ENCODE measurements around the gene TET3. TPM values are rescaled to one million over a fixed set of nuclear protein-coding genes. Genes with fewer than 3 reads are reported as not detected.

Gene TET3
- total RNA-seq, 2 experiments from 2014 or later, result 12.7 to 13.7 TPM

DNA sequence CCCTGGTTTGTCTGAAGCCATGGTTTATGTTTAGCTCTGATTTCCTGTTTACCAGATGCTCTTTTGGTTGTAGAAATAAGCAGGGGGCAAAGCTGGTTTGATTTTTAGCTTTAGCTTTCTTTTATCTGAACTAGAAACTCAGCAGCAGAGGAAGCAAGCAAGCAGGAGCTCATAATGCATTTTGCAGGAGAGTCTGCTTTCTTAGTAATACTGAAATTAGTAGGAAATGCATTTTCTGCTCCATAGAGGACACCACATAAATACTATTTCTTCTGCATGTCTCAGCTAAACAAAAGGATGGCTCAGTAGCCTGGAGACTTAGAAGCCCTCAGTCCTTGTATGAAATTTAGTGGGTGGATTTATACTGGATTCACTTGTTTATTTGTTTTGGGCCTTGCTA lies 34.9 kb upstream of the TET3 start:
- Mint-ChIP-seq H3K4me1 (peaks cover 43% of the 10 kb centered on the region), H3K36me3 (peaks cover 56% of the 10 kb centered on the region), H3K9me3 (ENCODE audit: low read depth) (no peaks in the 10 kb centered on the region), H3K27ac (no peak overlapping the region), H3K4me3 (no peak overlapping the region), H3K27me3 (no peaks in the 10 kb centered on the region)
- ATAC-seq, result no peak
- DNase-seq, result no peak
- CTCF ChIA-PET, result interaction anchor here (1.6 kb wide), 1 partner anchor 26 kb away, joined by 3 read pairs; no protein-coding TSS in a partner anchor

DNA sequence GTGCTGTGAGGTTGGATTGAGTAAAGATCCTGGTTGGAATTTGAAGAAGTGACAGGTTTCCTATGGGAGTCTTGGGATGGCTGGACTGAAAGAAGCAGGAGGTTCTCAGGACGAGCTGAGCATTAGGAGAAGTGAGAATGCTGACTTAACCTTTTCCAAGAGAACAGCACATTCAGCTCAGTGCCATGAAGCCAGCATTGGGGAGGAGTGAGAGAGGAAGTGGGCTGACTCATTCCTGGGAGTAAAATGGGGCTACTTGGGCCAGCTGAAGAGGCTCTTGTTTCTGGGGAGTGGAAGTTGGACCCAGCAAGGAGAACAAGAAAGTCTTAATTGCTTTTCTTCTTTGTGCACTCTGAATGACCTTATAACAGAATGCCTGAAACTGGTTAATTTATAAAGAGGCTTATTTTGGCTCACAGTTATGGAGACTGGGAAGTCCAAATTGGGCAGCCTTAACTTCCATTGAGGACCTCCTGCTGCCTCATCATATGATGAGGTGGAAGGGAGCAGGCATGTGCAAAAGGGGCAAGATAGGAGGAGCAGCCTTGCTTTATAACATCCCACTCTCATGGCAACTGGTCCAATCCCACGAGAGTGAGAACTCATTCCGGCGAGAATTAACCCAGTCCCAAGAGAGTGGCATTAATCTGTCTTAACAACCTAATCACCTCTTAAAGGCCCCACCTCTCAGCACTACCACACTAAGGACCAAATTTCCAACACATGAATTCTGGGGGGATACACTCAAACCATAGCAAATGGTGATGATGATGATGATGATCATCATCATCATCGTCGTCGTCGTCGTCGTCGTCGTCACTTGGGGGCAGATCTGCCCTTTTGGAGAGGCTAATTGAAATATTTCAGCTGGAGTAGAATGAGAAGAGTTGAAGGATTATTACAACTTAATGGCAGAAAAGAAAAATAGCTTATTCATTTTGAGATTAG lies 31.9 kb upstream of the TET3 start:
- Mint-ChIP-seq H3K4me3 (no peak overlapping the region), H3K9me3 (ENCODE audit: low read depth) (no peaks in the 10 kb centered on the region), H3K36me3 (peaks cover 50% of the 10 kb centered on the region), H3K27ac (no peak overlapping the region), H3K27me3 (no peaks in the 10 kb centered on the region), H3K4me1 (peaks cover 44% of the 10 kb centered on the region)
- CTCF ChIA-PET, result interaction anchor here (0.8 kb wide), 1 partner anchor 194 kb away, joined by 3 read pairs; the partner anchor contains the start of gene BOLA3
- ATAC-seq, result no peak
- DNase-seq, result no peak

DNA sequence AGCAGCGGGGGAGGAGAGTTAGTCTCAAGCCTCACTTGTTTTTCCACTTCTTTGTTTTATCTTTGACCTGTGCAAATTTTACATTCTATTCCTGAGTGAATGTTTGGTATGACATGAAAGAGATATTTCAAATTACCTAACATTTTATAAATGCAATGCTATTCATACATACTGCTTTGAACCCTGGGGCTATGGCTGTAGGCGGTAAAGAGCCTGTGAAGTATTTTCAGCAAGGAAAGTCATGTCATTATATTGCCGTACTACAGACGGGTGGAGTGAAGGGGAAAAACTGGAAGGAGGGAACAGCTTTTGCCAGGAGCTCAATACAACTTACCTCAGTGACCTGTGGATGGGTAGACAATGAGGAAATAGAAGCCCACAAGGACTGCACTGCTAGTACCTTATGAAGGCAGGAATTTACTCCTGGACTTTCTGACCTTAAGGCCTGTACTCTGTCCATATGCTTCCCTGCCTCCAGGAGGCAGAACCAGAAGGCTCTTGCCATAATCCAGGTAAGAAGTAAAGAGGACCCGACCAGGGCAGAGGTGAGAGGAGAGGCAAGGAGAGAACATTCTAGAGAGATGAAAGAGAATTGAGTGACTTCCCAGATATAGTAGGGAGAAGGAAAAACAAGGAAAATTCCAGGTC lies 28.4 kb upstream of the TET3 start:
- H3K9me3 Mint-ChIP-seq (ENCODE audit: low read depth), result no peaks in the 10 kb centered on the region
- ATAC-seq (no peak), DNase-seq (no peak)
- CTCF ChIA-PET, result no interaction called here
- peaks cover 20% of the 10 kb centered on the region for H3K4me1 Mint-ChIP-seq
- no peak overlapping the region for H3K4me3 Mint-ChIP-seq
- peaks cover 53% of the 10 kb centered on the region for H3K36me3 Mint-ChIP-seq
- H3K27ac Mint-ChIP-seq, result peak overlapping the region; percentile 22
- H3K27me3 Mint-ChIP-seq, result no peaks in the 10 kb centered on the region

DNA sequence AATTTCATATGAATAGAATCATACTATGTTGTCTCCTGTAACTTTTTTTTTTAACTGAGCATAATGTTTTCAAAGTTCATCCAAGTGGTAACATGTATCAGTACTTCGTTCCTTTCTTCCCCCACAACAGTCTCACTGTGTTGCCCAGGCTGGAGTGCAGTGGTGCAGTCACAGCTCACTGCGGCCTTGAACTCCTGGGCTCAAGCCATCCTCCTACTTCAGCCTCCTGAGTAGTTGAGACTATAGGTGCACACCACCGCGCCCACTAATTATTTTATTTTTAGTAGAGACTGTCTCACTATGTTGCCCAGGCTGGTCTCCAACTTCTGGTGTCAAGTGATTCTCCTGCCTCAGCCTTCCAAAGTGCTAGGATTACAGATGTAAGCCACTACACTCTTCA lies 23.4 kb upstream of the TET3 start:
- no peaks in the 10 kb centered on the region for H3K27me3 Mint-ChIP-seq
- CTCF ChIA-PET, result no interaction called here
- peaks cover 30% of the 10 kb centered on the region for H3K4me1 Mint-ChIP-seq
- DNase-seq (no peak), ATAC-seq (no peak)
- peaks cover 35% of the 10 kb centered on the region for H3K36me3 Mint-ChIP-seq
- H3K9me3 Mint-ChIP-seq (ENCODE audit: low read depth), result no peaks in the 10 kb centered on the region
- H3K27ac Mint-ChIP-seq, result no peak overlapping the region
- no peak overlapping the region for H3K4me3 Mint-ChIP-seq

DNA sequence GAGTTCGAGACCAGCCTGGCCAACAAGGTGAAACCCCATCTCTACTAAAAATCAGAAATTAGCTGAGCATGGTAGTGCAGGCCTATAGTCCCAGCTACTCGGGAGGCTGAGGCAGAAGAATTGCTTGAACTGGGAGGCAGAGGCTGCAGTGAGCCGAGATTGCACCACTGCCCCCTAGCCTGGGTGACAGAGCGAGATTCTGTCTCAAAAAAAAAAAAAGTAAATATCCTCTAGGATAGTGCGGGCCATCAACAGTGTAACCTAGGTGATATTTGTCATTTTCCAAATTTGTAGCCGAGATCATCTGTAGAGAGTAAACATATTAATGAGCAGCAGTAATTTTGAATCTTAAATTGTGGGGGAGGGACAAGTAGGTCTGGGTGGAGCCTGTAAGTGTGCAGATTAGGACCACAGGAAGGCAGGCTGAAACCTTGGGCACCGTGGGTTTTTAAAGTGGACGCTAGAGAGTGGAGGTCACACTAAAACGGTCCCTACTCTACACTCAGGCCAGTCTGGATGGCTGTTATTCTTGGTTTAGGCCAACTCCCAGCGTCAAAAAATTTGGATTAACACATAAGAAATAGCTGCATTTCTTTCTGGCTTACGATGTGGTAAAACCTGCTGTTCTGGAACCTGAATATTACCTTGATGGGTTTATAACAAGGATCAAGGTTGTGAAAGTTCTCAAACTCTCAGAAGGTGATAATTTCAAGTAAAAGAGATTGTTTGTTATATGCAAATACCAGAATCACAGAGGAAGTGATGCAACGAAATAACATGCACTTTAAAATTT lies 22.7 kb upstream of the TET3 start:
- no peak for DNase-seq
- ATAC-seq, result no peak
- CTCF ChIA-PET, result no interaction called here
- H3K4me1 Mint-ChIP-seq, result peaks cover 30% of the 10 kb centered on the region
- no peak overlapping the region for H3K4me3 Mint-ChIP-seq
- peaks cover 30% of the 10 kb centered on the region for H3K36me3 Mint-ChIP-seq
- no peak overlapping the region for H3K27ac Mint-ChIP-seq
- no peaks in the 10 kb centered on the region for H3K9me3 Mint-ChIP-seq (ENCODE audit: low read depth)
- no peaks in the 10 kb centered on the region for H3K27me3 Mint-ChIP-seq

DNA sequence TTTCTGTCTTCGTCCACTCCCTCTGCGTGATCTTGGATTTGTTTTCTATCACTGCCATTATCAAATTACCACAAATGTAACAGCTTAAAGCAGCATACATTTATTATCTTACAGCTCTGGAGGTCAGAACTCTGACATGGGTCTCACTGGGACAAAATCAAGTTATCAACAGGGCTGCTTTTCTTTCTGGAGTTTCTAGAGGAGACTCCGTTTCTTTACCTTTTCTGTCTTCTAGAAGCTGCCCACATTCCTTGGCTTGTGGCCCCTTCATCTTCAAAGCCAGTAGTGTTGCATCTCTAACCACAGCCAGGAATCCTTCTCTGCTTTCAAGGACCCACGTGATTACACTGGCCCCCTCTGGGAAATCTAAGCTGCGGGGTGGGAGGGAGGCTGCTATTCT lies 21.9 kb upstream of the TET3 start:
- Mint-ChIP-seq H3K4me3 (no peak overlapping the region), H3K27ac (no peak overlapping the region), H3K4me1 (peaks cover 27% of the 10 kb centered on the region), H3K36me3 (peaks cover 26% of the 10 kb centered on the region), H3K9me3 (ENCODE audit: low read depth) (no peaks in the 10 kb centered on the region), H3K27me3 (no peaks in the 10 kb centered on the region)
- CTCF ChIA-PET, result no interaction called here
- DNase-seq (no peak), ATAC-seq (no peak)

DNA sequence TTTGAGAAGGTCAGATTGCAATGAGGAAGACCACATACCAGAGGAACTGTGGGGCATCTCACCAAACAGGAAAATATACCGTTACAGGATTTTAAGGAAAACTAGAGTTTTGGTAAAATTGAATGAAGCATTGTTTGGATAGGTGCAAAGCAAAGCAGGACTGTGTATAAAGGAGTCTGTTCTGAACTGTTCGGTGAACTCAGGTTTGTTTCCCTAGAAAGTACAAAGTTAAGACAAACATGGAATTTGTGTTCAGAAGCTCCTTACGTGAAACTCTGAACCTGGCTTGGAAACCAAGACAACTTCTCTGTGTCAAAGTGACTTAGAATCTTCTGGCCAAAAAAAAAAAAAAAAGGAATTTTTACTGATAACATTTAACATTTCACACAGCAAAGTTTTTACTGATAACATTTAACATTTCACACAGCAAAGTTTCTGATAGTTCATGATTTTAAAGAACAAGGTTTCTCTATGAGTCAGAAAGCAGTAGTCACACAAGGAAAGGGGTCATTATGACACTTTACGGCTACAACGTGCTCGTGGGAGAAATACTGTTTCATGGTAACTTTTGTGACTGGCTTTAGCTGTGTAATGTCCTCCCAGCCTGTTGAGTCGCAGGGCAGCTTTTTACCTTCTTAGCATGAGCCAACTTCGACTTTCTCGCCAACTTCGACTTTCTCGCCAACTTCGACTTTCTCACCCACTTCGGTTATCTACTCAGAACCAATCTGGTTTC lies 21.2 kb upstream of the TET3 start:
- no peaks in the 10 kb centered on the region for H3K27me3 Mint-ChIP-seq
- no peaks in the 10 kb centered on the region for H3K9me3 Mint-ChIP-seq (ENCODE audit: low read depth)
- DNase-seq, result peak; percentile 59
- H3K4me1 Mint-ChIP-seq, result peaks cover 23% of the 10 kb centered on the region
- H3K27ac Mint-ChIP-seq, result peak overlapping the region; percentile 54
- peaks cover 20% of the 10 kb centered on the region for H3K36me3 Mint-ChIP-seq
- CTCF ChIA-PET, result interaction anchor here (0.9 to 1.2 kb wide), 2 partner anchors 25 to 42 kb away, joined by 3 to 5 read pairs; no protein-coding TSS in a partner anchor
- ATAC-seq, result peak; percentile 86
- peak overlapping the region; percentile 14 for H3K4me3 Mint-ChIP-seq

DNA sequence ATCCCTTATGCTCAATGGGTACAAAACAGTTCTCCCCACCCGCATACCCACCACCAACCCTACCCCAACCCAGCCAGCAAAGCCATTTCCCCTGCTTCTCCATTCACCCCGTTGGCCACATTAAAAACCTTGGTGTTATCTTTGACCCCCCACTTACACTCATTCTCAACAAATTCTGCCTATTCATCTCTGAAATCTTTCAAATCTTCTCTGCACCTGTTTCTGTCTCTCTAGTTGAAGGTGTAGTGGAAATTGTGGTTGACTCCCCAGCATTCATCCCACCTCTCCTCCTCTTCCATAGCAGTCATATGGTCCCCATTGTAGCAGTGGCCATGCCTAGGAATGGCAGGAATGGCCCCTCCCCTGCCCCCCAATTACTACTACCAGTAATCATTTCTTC lies 20.5 kb upstream of the TET3 start:
- Mint-ChIP-seq H3K4me1 (peaks cover 23% of the 10 kb centered on the region), H3K9me3 (ENCODE audit: low read depth) (no peaks in the 10 kb centered on the region), H3K36me3 (peaks cover 13% of the 10 kb centered on the region), H3K27me3 (no peaks in the 10 kb centered on the region), H3K4me3 (peak overlapping the region; percentile 14), H3K27ac (peak overlapping the region; percentile 54)
- ATAC-seq, result peak; percentile 38
- CTCF ChIA-PET, result interaction anchor here (0.9 to 1.2 kb wide), 2 partner anchors 25 to 43 kb away, joined by 3 to 5 read pairs; no protein-coding TSS in a partner anchor
- no peak for DNase-seq

DNA sequence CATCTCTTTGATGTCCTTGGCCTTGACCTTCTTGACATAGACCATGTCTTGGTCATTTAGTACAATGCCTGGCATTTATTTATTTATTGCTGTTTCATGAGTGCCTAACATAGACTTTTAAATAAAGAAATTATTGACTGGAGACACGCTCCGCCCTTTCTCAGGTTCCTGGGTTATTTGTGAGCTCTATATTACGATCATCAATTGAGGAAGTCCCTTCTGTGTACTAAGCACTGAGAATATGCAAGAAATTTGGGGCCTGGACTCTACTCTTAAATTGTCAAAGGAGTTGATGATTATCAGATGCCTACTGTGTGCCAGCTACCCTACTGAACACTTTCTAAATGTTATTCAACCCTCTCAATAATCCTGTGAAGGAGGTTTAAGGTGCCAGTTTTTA lies 19.7 kb upstream of the TET3 start:
- no peak overlapping the region for H3K27ac Mint-ChIP-seq
- CTCF ChIA-PET, result interaction anchor here (0.9 to 1.2 kb wide), 2 partner anchors 13 to 22 kb away, joined by 3 read pairs; no protein-coding TSS in a partner anchor

DNA sequence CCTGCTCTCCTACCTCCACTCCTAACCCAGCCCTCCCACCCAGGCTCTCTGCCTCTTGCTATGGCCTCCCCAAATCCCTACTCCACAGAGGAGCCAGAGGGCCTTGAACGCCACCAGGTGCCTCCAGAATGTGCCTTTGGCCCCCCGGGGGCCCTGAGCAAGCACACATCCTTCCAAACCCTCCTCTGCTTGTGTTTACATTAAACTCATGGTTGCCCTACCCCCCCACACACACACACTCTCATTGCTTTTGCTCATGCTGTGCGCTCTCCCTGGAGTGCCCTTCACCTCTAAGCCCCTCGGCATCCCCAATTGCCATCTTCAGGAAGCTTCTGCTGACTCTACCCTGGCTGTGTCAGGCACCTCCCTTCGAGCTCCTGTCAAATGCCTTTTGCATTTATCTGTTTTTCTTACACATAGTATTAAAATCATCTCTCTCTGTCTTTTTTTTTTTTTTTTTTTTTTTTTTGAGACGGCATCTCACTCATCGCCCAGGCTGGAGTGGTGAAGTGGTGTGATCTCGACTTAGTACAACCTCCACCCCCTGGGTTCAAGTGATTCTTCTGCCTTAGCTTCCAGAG lies 16.3 kb upstream of the TET3 start:
- no peak overlapping the region for H3K27ac Mint-ChIP-seq
- H3K4me1 Mint-ChIP-seq, result peaks cover 48% of the 10 kb centered on the region
- no peak for ATAC-seq
- peaks cover 2% of the 10 kb centered on the region for H3K27me3 Mint-ChIP-seq
- no peak for DNase-seq
- H3K9me3 Mint-ChIP-seq (ENCODE audit: low read depth), result no peaks in the 10 kb centered on the region
- CTCF ChIA-PET, result no interaction called here
- no peak overlapping the region for H3K4me3 Mint-ChIP-seq
- no peaks in the 10 kb centered on the region for H3K36me3 Mint-ChIP-seq

More for the DNA sequence above, 19.7 kb upstream of the TET3 start:
- Mint-ChIP-seq H3K27me3 (peaks cover 2% of the 10 kb centered on the region), H3K36me3 (peaks cover 6% of the 10 kb centered on the region), H3K4me3 (no peak overlapping the region), H3K9me3 (ENCODE audit: low read depth) (no peaks in the 10 kb centered on the region), H3K4me1 (peaks cover 26% of the 10 kb centered on the region)
- ATAC-seq (no peak), DNase-seq (no peak)

DNA sequence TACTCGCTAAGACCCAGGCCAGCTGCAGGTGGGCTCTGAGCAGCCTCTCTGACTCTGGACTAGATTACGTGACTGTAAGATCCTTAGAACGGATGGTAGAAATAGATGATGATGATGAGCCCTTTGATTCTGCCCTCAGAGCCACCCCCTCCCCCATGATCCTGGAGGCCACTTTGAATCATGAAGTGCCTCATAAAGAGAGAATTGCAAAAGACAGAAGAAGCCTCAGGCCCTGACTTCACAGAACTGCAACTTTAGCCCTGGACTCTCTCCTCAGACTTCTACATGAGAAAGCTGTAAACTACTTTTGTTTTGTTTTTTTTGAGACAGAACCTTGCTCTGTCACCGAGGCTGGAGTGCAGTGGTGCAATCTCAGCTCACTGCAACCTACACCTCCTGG lies 15.4 kb upstream of the TET3 start:
- Mint-ChIP-seq H3K9me3 (ENCODE audit: low read depth) (no peaks in the 10 kb centered on the region), H3K27me3 (peaks cover 2% of the 10 kb centered on the region), H3K27ac (no peak overlapping the region), H3K36me3 (no peaks in the 10 kb centered on the region), H3K4me3 (no peak overlapping the region), H3K4me1 (peaks cover 39% of the 10 kb centered on the region)
- ATAC-seq (no peak), DNase-seq (no peak)
- CTCF ChIA-PET, result interaction anchor here (1.0 to 2.0 kb wide), 2 partner anchors 18 to 146 kb away, joined by 5 to 6 read pairs; no protein-coding TSS in a partner anchor

DNA sequence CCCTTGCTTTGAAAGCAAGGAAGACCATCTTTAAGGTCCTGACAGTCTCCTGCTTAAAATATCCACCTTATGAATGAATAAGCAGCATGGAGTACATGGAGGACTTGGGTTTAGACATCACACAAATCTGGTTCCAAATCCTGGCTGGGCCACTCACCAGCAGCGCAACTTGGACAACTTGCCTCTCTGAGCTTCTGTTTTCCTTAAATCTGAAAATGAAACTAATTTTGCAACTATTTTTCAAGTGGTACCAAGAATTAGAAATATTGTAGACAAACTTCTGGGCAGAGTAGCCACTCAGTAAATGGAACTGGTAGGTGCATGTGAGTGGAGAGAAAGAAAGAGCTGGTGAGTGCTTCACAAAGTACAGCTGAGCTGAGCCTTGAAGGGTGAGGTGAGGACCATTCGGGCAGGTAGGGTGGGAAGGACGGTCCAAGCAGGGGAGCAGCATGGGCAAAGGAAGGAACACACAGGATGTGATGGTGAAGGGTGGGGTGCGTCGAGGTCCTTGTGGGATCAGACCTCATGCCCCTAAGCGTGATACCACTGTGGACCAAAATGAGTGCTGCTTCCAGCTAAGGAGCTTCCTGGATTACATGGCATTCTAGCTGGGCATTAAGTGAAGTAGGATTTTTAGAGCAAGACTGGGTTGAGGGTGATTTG lies 14.4 kb upstream of the TET3 start:
- ATAC-seq, result peak; percentile 16

More for the DNA sequence above, 14.4 kb upstream of the TET3 start:
- Mint-ChIP-seq H3K36me3 (no peaks in the 10 kb centered on the region), H3K4me3 (peak overlapping the region; percentile 25), H3K27ac (peak overlapping the region; percentile 74), H3K4me1 (peaks cover 34% of the 10 kb centered on the region), H3K9me3 (ENCODE audit: low read depth) (no peaks in the 10 kb centered on the region), H3K27me3 (peaks cover 2% of the 10 kb centered on the region)
- no peak for DNase-seq
- CTCF ChIA-PET, result interaction anchor here (0.7 to 2.0 kb wide), 10 partner anchors 10 to 177 kb away, joined by 3 to 8 read pairs (median 4); partner anchors contain the start of gene BOLA3
